Activated T-cell treated with anti-CD3 and anti-CD28 coated beads for 1 hour (primary cell): ENCODE measurements around the gene PMS2.
"Not testable (repeated sequence)": the region's sequence is repeated elsewhere in the genome, so short reads cannot be mapped to it uniquely, and the experiment has no call there.

Source experiments
- DNase-seq: peaks from one replicate; pipeline ENCODE4 v3.0.0-alpha.2; 2020; ENCODE audit warnings: low read depth

Gene PMS2

GRCh38 chr7:6015917-6016652 is 7.2 kb upstream of the PMS2 start:
- DNase-seq = no peak

DNA sequence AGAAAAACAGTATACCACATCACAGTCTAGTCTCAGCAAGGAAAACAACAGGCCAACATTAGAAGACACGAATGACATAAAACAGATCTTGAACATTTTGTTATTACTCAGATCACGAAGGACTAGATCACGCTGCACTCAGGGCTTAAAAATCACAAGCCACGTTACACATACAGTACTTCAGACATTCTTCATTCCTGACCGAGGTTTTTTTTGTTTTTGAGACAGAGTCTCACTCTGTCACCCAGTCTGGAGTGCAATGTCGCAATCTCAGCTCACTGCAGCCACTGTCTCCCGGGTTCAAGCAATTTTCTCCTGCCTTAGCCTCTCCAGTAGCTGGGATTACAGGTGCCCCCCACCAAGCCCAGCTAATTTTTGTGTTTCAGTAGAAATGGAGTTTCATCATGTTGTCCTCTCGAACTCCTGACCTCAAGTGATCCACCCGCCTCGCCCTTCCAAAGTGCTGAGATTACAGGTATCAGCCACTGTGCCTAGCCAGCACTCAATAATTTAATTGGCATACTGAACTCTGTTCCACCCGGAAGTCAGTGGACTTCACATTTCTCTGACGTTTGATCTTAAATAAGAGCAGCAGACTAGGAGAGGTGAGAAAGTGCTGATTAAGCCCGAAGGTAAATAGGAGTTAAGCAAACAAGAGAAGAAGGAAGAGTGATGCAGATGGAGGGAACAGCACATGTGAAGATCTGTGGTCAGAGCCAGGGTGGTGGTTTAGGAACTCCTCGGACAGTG is 3.7 kb upstream of the PMS2 start:
- DNase-seq = no peak

DNA sequence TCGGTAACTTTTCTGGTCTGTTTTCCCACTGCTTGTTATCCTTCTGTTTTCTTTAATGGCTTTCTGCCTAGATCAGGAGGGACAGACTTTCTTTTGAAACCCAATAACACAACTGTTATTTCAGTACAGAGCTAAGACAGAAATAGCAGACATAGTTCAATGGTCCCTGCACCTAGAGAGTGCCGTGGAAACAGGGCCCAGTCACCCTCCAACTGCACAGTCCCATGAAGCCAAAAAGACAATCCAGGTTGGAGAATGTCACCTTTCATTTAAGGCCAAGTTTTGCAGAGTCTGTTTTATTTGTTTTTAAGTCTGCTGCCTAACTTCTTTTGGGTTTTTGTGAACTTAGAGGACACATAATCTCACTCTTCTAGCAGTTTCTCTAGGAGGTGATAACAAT is 2.7 kb upstream of the PMS2 start:
- no peak for DNase-seq

DNA sequence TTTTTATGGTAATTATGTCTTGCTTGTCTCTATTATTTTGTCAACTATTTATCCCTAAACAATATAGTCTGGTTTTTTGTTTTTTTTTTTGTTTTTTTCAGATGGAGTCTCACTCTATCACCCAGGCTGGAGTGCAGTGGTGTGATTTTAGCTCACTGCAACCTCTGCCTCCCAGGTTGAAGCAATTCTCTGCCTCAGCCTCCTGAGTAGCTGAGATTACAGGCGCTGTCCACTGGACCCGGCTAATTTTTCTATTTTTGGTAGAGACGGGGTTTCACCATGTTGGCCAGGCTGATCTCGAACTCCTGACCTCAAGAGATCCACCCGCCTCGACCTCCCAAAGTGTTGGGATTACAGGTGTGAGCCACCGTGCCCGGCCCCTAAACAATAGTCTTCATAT is 1.5 kb upstream of the PMS2 start:
- DNase-seq = not testable (repeated sequence)

GRCh38 chr7:6007835-6008590 is 836 bp downstream of the PMS2 start:
- not testable (repeated sequence) for DNase-seq

DNA sequence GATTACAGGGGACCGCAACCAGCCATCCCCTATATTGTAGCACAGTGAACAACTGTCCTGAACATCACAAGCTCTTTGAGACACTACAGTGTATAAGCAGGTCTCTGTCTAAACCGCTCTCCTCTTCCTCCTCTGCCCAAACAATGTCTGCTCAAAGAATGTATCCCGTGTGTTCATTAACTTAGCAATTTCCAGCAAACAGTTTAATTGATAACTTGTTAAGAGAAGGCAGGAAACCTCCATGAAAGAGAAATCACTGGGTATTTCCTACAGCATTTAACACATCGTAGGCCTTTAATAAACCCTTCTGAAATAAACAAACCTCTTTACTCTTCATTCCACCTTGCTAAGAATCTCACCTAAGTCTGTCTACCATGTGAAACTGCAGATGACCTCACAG is 1.5 kb downstream of the PMS2 start:
- DNase-seq = no peak

DNA sequence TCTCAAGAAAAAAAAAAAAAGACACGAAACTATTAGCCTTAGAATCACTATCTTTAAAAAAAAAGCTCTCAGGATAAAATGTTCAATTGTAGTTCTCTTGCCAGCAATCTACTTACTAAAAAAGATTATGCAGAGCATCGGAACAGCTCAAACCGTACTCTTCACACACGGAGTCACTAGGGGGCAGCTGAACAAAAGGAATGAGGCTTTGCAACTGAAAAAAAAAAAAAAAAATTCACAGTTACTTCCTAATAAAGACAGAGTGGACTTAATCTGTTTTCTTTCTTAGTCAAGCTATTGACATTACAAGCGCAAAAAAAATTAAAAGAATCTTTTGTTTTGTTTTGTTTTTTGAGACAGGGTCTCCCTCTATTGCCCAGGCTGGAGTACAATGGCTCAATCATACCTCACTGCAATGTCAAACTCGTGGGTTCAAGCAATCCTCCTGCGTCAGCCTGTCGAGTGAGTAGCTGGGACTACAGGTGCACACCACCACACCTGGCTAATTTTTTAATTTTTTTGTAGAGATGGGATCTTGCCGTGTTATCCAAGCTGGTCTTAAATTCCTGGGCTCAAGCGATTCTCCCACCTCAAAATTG is 11.5 kb downstream of the PMS2 start:
- DNase-seq = peak; percentile 38

GRCh38 chr7:5987061-5987460 is 21.8 kb downstream of the PMS2 start:
- not testable (repeated sequence) for DNase-seq

GRCh38 chr7:5979680-5980314 is 29.1 kb downstream of the PMS2 start:
- not testable (repeated sequence) for DNase-seq

- not testable (repeated sequence) for DNase-seq
These were observed 35.3 kb downstream of the PMS2 start for GRCh38 chr7:5973580-5973979.

DNA sequence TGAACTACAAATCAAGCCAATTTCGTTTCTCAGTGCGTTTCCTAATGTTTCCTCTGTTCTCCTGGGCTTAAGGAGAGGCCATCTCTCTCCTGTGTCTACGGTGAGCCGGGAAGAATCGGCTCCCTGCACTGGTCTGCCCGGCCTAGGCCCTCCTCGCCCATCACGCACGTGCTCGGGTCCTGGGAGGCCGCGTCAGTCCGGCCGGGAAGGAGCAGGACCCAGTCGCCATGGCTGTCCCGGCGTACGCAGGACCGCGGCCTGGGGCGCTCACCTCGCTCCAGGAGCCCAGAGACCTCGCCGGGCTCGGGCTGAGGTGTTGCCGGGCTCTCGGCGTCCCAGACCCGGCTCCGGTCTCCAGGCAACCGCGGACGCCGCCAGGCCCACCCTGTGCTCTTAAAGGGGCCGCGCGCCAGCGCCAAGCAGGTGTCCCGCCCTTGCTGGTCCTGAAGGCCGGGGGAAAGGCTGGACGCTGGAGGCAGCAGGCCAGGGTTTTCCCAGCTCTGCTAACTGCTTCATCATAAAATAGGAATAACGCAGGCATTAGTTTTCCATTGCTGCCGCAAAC is 38.4 kb downstream of the PMS2 start, which contains the start of gene RSPH10B:
Gene RSPH10B, minus strand, starts transcription at position 343 of the 565 bp plus-strand sequence. CDS start 3,573 bp downstream, outside the sequence.
- DNase-seq = not testable (repeated sequence)

GRCh38 chr7:5963810-5964209 is 45.0 kb downstream of the PMS2 start:
- not testable (repeated sequence) for DNase-seq

DNA sequence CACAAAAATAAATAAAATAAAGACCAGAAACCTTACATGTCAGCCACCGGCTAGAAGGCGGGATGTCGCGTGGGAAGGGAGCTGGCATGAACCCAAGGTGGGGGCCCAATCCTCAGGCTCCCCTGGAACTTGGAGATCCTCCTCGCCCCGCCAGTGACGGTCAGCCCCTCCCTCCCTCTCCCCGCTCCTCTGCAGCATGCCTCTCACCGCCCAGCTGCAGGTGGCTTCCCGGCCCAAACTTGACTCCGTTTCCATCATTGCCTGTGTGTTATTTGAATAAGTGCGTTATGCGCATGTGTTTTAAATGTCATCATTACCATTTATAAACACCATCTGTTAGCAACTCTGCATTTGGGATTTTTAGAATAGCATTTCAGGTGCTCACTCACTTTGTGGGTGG is 45.6 kb downstream of the PMS2 start:
- DNase-seq = not testable (repeated sequence)

DNA sequence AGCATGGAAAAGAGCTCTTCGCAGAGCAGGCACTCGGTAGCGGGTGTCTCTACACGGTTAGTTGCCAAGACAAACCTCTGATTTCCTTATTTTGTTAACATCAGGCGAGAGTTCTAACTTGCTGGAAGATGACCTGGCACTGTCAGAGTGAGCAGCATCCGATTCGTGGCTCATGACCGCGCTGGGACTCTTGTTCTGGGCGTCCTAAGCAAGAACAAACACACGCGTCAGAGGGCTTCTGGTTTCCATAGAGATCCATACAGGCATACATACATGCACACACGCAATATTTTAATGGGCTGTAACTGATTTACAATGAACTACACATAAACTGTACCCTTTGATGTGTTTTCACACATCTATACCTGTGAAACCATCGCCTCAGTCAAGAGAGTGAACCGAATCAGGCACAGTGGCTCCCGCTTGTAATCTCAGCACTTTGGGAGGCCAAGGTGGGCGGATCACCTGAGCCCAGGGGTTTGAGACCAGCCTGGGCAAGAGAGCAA is 73.9 kb downstream of the PMS2 start:
- not testable (repeated sequence) for DNase-seq

DNA sequence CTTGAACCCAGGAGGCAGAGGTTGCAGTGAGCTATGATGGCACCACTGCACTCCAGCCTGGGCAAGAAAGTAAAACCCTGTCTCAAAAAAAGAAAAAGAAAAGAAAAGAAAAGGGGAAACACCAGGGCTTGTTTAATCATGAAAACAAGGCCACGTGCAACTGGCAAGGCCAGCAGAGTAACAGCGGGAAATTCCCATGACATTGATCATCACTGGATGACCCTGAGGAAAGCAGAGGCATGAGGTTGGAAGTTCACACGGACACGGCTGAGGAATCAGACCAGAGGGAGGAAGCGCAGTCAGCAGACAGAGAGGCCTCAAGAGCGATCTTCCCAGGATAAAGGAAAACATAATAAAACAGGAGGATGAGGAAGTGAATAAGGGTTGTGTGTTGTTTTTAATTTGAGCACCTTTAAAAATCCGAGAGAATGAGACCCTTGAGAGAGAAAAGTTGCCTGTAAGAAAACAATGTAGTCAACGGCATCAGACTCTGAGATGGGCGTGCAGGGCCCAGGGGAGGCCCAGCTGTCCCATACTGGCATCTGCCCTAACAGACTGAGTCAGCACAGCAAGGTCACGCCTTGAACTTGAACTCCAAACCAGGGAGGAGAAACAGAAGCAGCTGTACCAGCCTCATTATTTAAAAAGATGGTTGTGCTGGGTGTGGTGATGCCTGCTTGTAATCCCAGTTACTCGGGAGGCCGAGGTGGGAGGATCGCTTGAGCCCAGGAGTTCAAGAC is 76.8 kb downstream of the PMS2 start:
- DNase-seq = not testable (repeated sequence)

DNA sequence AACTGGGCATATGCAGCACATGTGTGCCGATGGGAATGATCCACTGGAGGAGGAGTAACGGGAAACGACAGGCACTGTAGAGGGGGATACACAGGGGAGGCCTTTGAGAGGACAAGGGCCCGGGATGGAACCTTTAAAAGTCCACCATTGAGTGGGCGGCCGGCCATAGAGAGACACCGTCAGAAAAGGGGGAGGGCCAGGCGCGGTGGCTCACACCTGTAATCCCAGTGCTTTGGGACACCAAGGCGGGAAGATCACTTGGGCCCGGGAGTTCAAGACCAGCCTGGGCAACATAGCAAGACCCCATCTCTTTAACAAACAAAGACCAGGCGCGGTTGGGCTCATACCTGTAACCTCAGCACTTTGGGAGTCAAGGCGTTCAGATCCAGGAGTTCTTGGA is 77.6 kb downstream of the PMS2 start:
- not testable (repeated sequence) for DNase-seq

GRCh38 chr7:5930290-5930689 is 78.6 kb downstream of the PMS2 start:
- DNase-seq = not testable (repeated sequence)

DNA sequence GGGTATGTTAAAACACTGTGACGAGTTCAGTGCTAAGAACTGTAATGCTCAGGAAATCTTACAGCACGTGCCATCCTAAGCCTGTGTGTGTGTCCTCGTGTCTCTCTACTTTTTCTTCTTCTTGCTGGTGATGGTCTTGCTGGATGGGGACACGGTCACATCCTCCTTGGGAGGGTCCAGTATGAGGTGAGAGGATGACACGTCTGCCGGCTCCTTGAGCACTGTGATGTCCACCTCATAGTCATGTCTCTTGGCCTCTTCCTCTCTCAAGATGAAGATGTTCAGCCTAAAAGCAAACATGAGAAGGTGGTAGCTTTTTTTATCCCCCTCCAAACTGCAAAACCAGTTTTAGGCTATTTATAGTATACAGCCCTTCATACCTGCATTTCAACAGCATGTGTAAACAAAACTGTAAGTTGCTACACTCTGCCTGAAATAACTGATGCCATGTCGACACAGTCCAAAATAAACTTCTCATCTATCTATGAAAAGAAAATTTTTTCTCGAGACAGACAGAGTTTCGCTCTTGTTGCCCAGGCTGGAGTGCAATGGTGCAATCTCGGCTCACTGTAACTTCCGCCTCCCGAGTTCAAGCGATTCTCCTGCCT is 82.5 kb downstream of the PMS2 start:
- not testable (repeated sequence) for DNase-seq

GRCh38 chr7:5924630-5925029 is 84.2 kb downstream of the PMS2 start:
- DNase-seq = not testable (repeated sequence)

DNA sequence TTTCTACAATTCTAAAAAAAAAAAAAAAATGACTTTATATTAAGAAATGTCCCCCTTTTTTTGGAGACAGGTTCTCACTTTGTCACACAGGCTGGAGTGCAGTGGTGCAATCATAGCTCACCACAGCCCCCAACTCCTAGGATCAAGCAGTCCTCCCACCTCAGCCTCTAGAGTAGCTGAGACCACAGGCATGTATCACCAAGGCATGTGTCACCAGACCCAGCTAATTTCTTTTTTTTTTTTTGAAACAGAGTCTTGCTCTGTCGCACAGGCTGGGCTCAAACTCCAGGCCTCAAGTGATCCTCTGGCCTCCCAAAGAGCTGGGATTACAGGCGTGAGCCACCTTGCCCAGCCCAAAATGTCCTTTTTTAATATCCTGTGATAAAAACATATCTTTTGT is 84.7 kb downstream of the PMS2 start:
- not testable (repeated sequence) for DNase-seq
